IMR-90 (cell line): Measurements from ENCODE around the gene ATP5F1D. TPM values are rescaled to one million over a fixed set of nuclear protein-coding genes. Genes with fewer than 3 reads are reported as not detected.
A peak's percentile ranks its signal among the peaks of the same experiment; 100 is the strongest.

Experiments
- ATAC-seq: fragments of 200-7000 bp; cut with Tn5 transposase; 2 replicates; pipeline ENCODE4 v1.9.1; 2020; ENCODE audit warnings: low read depth, mild to moderate bottlenecking, moderate library complexity
- BruUV-seq: library from RNA; stranded (reverse); fragments of 400-500 nt; replicated peaks from 2 replicates; lab custom pipeline; 2021; lab: Mats Ljungman, UMichigan
- CTCF ChIA-PET: fragments of 300-600 bp; formaldehyde crosslinking; extraction: SDS; loops from one replicate; lab custom pipeline; 2021; ENCODE audit warnings: antibody characterized with exemption; lab: Yijun Ruan, JAX
- POLR2A ChIA-PET: fragments of 300-600 bp; sonication (Branson Sonifier 250); formaldehyde crosslinking; loops from one replicate; lab custom pipeline; 2022; ENCODE audit warnings: antibody characterized with exemption; ENCODE audit not compliant: unreplicated experiment; lab: Charles Lee
- DNase-seq: peaks from one replicate; pipeline ENCODE4 v3.0.0; 2013
- H2AFZ ChIP-seq: replicated peaks from 2 replicates; pipeline ENCODE3; 2013; ENCODE audit warnings: low read length, mild to moderate bottlenecking; ENCODE audit not compliant: poor library complexity
- H2AK5ac ChIP-seq: 2 replicates; pipeline ENCODE4 v1.6.1; 2013; ENCODE audit warnings: low read depth, low read length, inconsistent platforms
- H2AK9ac ChIP-seq: replicated peaks from 2 replicates; pipeline ENCODE3; 2013; ENCODE audit warnings: mild to moderate bottlenecking, low read depth, low read length, moderate library complexity; ENCODE audit not compliant: poor library complexity
- H2BK120ac ChIP-seq: 2 replicates; pipeline ENCODE4 v1.6.1; 2013; ENCODE audit warnings: low read depth, low read length, inconsistent platforms
- H2BK15ac ChIP-seq: 3 replicates; pipeline ENCODE4 v1.6.1; 2013; ENCODE audit warnings: low read depth, low read length, inconsistent platforms
- H2BK20ac ChIP-seq: 2 replicates; pipeline ENCODE4 v1.6.1; 2013; ENCODE audit warnings: low read depth, mild to moderate bottlenecking, inconsistent platforms, low read length, moderate library complexity
- H2BK5ac ChIP-seq: 2 replicates; pipeline ENCODE4 v1.6.1; 2013; ENCODE audit warnings: mild to moderate bottlenecking, low read depth, low read length, inconsistent platforms; ENCODE audit not compliant: poor library complexity, severe bottlenecking
- H3K14ac ChIP-seq: replicated peaks from 2 replicates; pipeline ENCODE4 v1.6.1; 2013; ENCODE audit warnings: low read depth, low read length, inconsistent platforms
- H3K18ac ChIP-seq: 2 replicates; pipeline ENCODE4 v1.6.1; 2013; ENCODE audit warnings: low read depth, low read length, control low read depth
- H3K23ac ChIP-seq: 2 replicates; pipeline ENCODE4 v1.6.1; 2013; ENCODE audit warnings: low read depth, low read length, inconsistent platforms
- H3K27ac ChIP-seq: 2 replicates; pipeline ENCODE4 v1.5.1; 2013; ENCODE audit warnings: mild to moderate bottlenecking, control low read depth, low read length; ENCODE audit not compliant: insufficient read depth
- H3K27me3 ChIP-seq: 2 replicates; pipeline ENCODE4 v1.6.1; 2013; ENCODE audit warnings: low read length; ENCODE audit not compliant: control insufficient read depth, insufficient read depth
- H3K36me3 ChIP-seq: 2 replicates; pipeline ENCODE4 v1.6.1; 2013; ENCODE audit warnings: low read length, mixed read lengths; ENCODE audit not compliant: control insufficient read depth, insufficient read depth
- H3K4ac ChIP-seq: 2 replicates; pipeline ENCODE4 v1.6.1; 2013; ENCODE audit warnings: low read depth, low read length, inconsistent platforms
- H3K4me1 ChIP-seq: 2 replicates; pipeline ENCODE4 v1.6.1; 2013; ENCODE audit warnings: low read length, mixed read lengths; ENCODE audit not compliant: control insufficient read depth, insufficient read depth
- H3K4me2 ChIP-seq: 2 replicates; pipeline ENCODE4 v1.6.1; 2013; ENCODE audit warnings: low read depth, mild to moderate bottlenecking, control low read depth, low read length, moderate library complexity
- H3K4me3 ChIP-seq: 2 replicates; pipeline ENCODE4 v1.5.1; 2013; ENCODE audit warnings: low read depth, mild to moderate bottlenecking, control low read depth, low read length, moderate library complexity; ENCODE audit not compliant: insufficient read depth
- H3K56ac ChIP-seq: 2 replicates; pipeline ENCODE4 v1.6.1; 2013; ENCODE audit warnings: low read length, inconsistent platforms; ENCODE audit not compliant: insufficient read depth; ENCODE audit errors: extremely low read depth
- H3K79me1 ChIP-seq, 2 experiments: 2 replicates each; pipeline ENCODE4 v1.6.1; 2013; ENCODE audit warnings: low read length in 2 of 2, inconsistent platforms in 1 of 2, low read depth in 1 of 2
- H3K9ac ChIP-seq: 2 replicates; pipeline ENCODE4 v1.6.1; 2013; ENCODE audit warnings: low read depth, low read length, control low read depth
- H3K9me1 ChIP-seq: 2 replicates; pipeline ENCODE4 v1.6.1; 2013; ENCODE audit warnings: low read length, inconsistent platforms; ENCODE audit not compliant: insufficient read depth
- H3K9me3 ChIP-seq: 2 replicates; pipeline ENCODE4 v1.6.1; 2013; ENCODE audit warnings: low read length; ENCODE audit not compliant: control insufficient read depth, insufficient read depth
- H4K20me1 ChIP-seq: 2 replicates; pipeline ENCODE4 v1.6.1; 2013; ENCODE audit warnings: low read length, inconsistent platforms; ENCODE audit not compliant: insufficient read depth
- H4K5ac ChIP-seq: 2 replicates; pipeline ENCODE4 v1.6.1; 2013; ENCODE audit warnings: mild to moderate bottlenecking, low read depth, low read length, control low read depth
- H4K8ac ChIP-seq, 2 experiments: 2 replicates each; pipeline ENCODE4 v1.6.1; 2013; ENCODE audit warnings: low read depth in 2 of 2, low read length in 2 of 2, control low read depth in 1 of 2, inconsistent platforms in 1 of 2
- H4K91ac ChIP-seq: 2 replicates; pipeline ENCODE4 v1.6.1; 2013; ENCODE audit warnings: low read depth, low read length, inconsistent platforms; ENCODE audit not compliant: insufficient read depth
- CHD1 ChIP-seq: IDR thresholded peaks from 2 replicates; pipeline ENCODE4 v1.6.1; 2012; ENCODE audit warnings: low read depth, low read length, improper control_type of control experiment
- MAFK ChIP-seq: IDR thresholded peaks from 2 replicates; pipeline ENCODE4 v1.6.1; 2012; ENCODE audit warnings: low read depth, low read length, improper control_type of control experiment
- NFE2L2 ChIP-seq: fragments of 150-350 bp; IDR thresholded peaks from 2 replicates; pipeline ENCODE4 v1.6.1; 2016; ENCODE audit warnings: low read depth, mild to moderate bottlenecking, low read length
- POLR2A ChIP-seq: IDR thresholded peaks from 2 replicates; pipeline ENCODE4 v1.6.1; 2012; ENCODE audit warnings: mild to moderate bottlenecking, low read depth, low read length
- RAD21 ChIP-seq: IDR thresholded peaks from 2 replicates; pipeline ENCODE4 v1.6.1; 2012; ENCODE audit warnings: low read length, improper control_type of control experiment
- RFX5 ChIP-seq: IDR thresholded peaks from 2 replicates; pipeline ENCODE4 v1.8.0; 2012; ENCODE audit warnings: low read depth, mild to moderate bottlenecking, low read length, moderate library complexity
- WGBS, 2 experiments: methylation state at CpG; one replicate each; pipeline versions ENCODE4 v1.1.5 to v1.1.7; 2013; ENCODE audit warnings: missing lambda C conversion rate in 2 of 2; ENCODE audit not compliant: insufficient read length in 1 of 2; ENCODE audit errors: extremely low coverage in 2 of 2; 5-methylcytosine and 5-hydroxymethylcytosine counted together
- dilution Hi-C: fragments of 300-500 bp; cut with HindIII; formaldehyde crosslinking; loops from one replicate; pipeline ENCODE4 v1.14.3; 2018; ENCODE audit warnings: low sequenced_read_pairs; ENCODE audit not compliant: unreplicated experiment
- in situ Hi-C: fragments of 300-500 bp; cut with MboI; formaldehyde crosslinking; loops from 3 replicates; pipeline ENCODE4 v1.14.3; 2019; ENCODE audit warnings: low sequenced_read_pairs, inconsistent platforms, mixed read lengths
- intact Hi-C: fragments of 100-400 bp; cut with micrococcal nuclease; formaldehyde crosslinking; loops from 2 replicates; pipeline ENCODE4 v1.10.0; 2022
- polyA plus RNA-seq, 3 experiments: library from polyadenylated mRNA; depleted of rRNA; stranded (reverse); fragments of >200 nt; gene quantifications; 2 replicates each; pipeline ENCODE4 v1.2.3, GENCODE V29; 2012; ENCODE audit warnings: low replicate concordance in 1 of 3
- total RNA-seq: library from RNA; depleted of rRNA; stranded (reverse); fragments of >200 nt; gene quantifications from 2 replicates; pipeline ENCODE4 v1.2.3, GENCODE V29; 2012

The ATP5F1D gene
- total and polyA plus RNA-seq, 2 of the 4 experiments (the other 2 are of a cell fraction): 7.3 to 140 TPM

- TF ChIP-seq RAD21 (no peak), POLR2A (peak; percentile 97), NFE2L2 (no peak)
Observed at GRCh38 chr19:1249298-1249989, 7.9 kb downstream of the ATP5F1D start (continued).

GRCh38 chr19:1249990-1250436 lies 8.5 kb downstream of the ATP5F1D start:
- POLR2A ChIA-PET: interaction anchor here (0.5 kb wide), 1 partner anchor 8 kb away, joined by 4 read pairs; no protein-coding TSS in a partner anchor
- Histone ChIP-seq H3K36me3 (peaks cover 36% of the 10 kb centered on the region), H2AK9ac (peak overlapping the region; percentile 95), H3K9me3 (no peaks in the 10 kb centered on the region), H3K27ac (peak overlapping the region; percentile 91), H3K4me3 (peak overlapping the region; percentile 94), H2AK5ac (no peak overlapping the region), H2AFZ (peak overlapping the region; percentile 56), H3K79me1 (peaks cover 0 to 36% of the 10 kb centered on the region in 2 experiments; a peak in 2 of 4 replicates), H3K9me1 (no peaks in the 10 kb centered on the region), H3K14ac (no peak overlapping the region), H3K4me1 (peaks cover 20% of the 10 kb centered on the region), H2BK120ac (no peak overlapping the region), H3K9ac (peak overlapping the region; percentile 84), H3K4me2 (no peak overlapping the region), H4K91ac (no peak overlapping the region), H2BK15ac (no peak overlapping the region), H4K20me1 (peaks cover 64% of the 10 kb centered on the region), H3K23ac (no peak overlapping the region), H3K56ac (no peak overlapping the region), H3K27me3 (no peaks in the 10 kb centered on the region), H3K18ac (no peak overlapping the region; the same call in 1 of the 2 replicates), H2BK20ac (no peak overlapping the region), H3K4ac (peak overlapping the region; percentile 47; the same call in 1 of the 2 replicates), H4K8ac (no peak overlapping the region), H4K5ac (no peak overlapping the region), H2BK5ac (peak overlapping the region; percentile 76)
- WGBS, 2 experiments: 1% methylated on average over 41 of the region's 67 CpGs; no CpG with 5 or more reads in 1 of the 2 experiments
- BruUV-seq: TSS peak; percentile 77
- DNase-seq (no peak), ATAC-seq (no peak)
- no peak for TF ChIP-seq POLR2A
- no peak for TF ChIP-seq NFE2L2
- TF ChIP-seq RFX5: no peak
- no peak for TF ChIP-seq CHD1
- no peak for TF ChIP-seq MAFK
- no peak for TF ChIP-seq RAD21
- in situ Hi-C loops: no loop called here
- intact Hi-C loops: loop anchor here (1.0 kb wide), 1 partner anchor 19 kb away; the partner anchor contains the start of gene CIRBP
- CTCF ChIA-PET: no interaction called here
- dilution Hi-C loops: no loop called here
